ENCODE data around the gene COL13A1.

COL13A1 gene

GRCh38 chr10:69854511-69855345, 53.0 kb downstream of the COL13A1 start:
- no peak for DNase-seq (ENCODE audit: low read depth)
- H3K4me3 ChIP-seq (ENCODE audit: low read depth, low read length) = no peak overlapping the region
- no peak for TF ChIP-seq CTCF (IDR thresholded peaks at IDR 0.05; ENCODE audit: low read depth, low read length, missing control alignments)
- in situ Hi-C loops (cut with HindIII; ENCODE audit: low sequenced_read_pairs) = no loop called here

- no peak for TF ChIP-seq CTCF (IDR thresholded peaks at IDR 0.05; ENCODE audit: low read depth, low read length, missing control alignments)
- no peak overlapping the region for H3K4me3 ChIP-seq (ENCODE audit: low read depth, low read length)
- no peak for DNase-seq (ENCODE audit: low read depth)
- in situ Hi-C loops (cut with HindIII; ENCODE audit: low sequenced_read_pairs) = no loop called here
Measured at GRCh38 chr10:69855346-69856111, 53.8 kb downstream of the COL13A1 start.

GRCh38 chr10:69856601-69857166, 55.0 kb downstream of the COL13A1 start:
- H3K4me3 ChIP-seq (ENCODE audit: low read depth, low read length) = no peak overlapping the region
- no peak for DNase-seq (ENCODE audit: low read depth)
- TF ChIP-seq CTCF (IDR thresholded peaks at IDR 0.05; ENCODE audit: low read depth, low read length, missing control alignments) = no peak
- in situ Hi-C loops (cut with HindIII; ENCODE audit: low sequenced_read_pairs) = no loop called here

- DNase-seq (ENCODE audit: low read depth) = no peak
- in situ Hi-C loops (cut with HindIII; ENCODE audit: low sequenced_read_pairs) = no loop called here
- H3K4me3 ChIP-seq (ENCODE audit: low read depth, low read length) = no peak overlapping the region
- no peak for TF ChIP-seq CTCF (IDR thresholded peaks at IDR 0.05; ENCODE audit: low read depth, low read length, missing control alignments)
Measured at GRCh38 chr10:69858201-69858600, 56.5 kb downstream of the COL13A1 start.

GRCh38 chr10:69860271-69860670, 58.6 kb downstream of the COL13A1 start:
- no peak overlapping the region for H3K4me3 ChIP-seq (ENCODE audit: low read depth, low read length)
- DNase-seq (ENCODE audit: low read depth) = no peak
- in situ Hi-C loops (cut with HindIII; ENCODE audit: low sequenced_read_pairs) = no loop called here
- TF ChIP-seq CTCF (IDR thresholded peaks at IDR 0.05; ENCODE audit: low read depth, low read length, missing control alignments) = no peak
